Sigmoid colon (tissue), 7 donors: ENCODE data around the gene ZBTB7C. TPM values are rescaled to one million over a fixed set of nuclear protein-coding genes. Genes with fewer than 3 reads are reported as not detected.

Experiments
- DNase-seq: peaks from one replicate; pipeline ENCODE4 v3.0.0-alpha.2; 2019
- H3K27ac ChIP-seq, 4 donors: fragments of 200-600 bp; sonication (generic); one replicate each; pipeline ENCODE4 v1.5.1; 2016 to 2019; ENCODE audit warnings: mild to moderate bottlenecking in 1 of 4
- H3K27me3 ChIP-seq, 3 donors: fragments of 200-600 bp; sonication (generic); one replicate each; pipeline ENCODE4 v1.5.1; 2019; ENCODE audit warnings: mild to moderate bottlenecking in 1 of 3
- H3K36me3 ChIP-seq, 4 donors: fragments of 200-600 bp; sonication (generic); one replicate each; pipeline ENCODE4 v1.5.1; 2016 to 2019
- H3K4me1 ChIP-seq, 4 donors: fragments of 200-600 bp; sonication (generic); one replicate each; pipeline ENCODE4 v1.5.1; 2017 to 2019
- H3K4me3 ChIP-seq, 4 donors: fragments of 200-600 bp; sonication (generic); one replicate each; pipeline ENCODE4 v1.5.1; 2017 to 2019; ENCODE audit warnings: mild to moderate bottlenecking in 2 of 4, moderate library complexity in 1 of 4
- H3K9me3 ChIP-seq, 4 donors: fragments of 200-600 bp in 3 of 4; sonication (generic) in 3 of 4; one replicate each; pipeline versions ENCODE4 v1.5.1 to v1.6.1; 2013 to 2019
- EP300 ChIP-seq, 4 donors: sonication (generic); formaldehyde crosslinking; IDR thresholded peaks; one replicate each; pipeline ENCODE4 v1.6.1; 2017; ENCODE audit warnings: antibody characterized with exemption in 4 of 4
- POLR2A ChIP-seq, 2 donors: fragments of 450-650 bp; IDR thresholded peaks; one replicate each; pipeline ENCODE4 v1.6.1; 2016; ENCODE audit warnings: antibody characterized with exemption in 2 of 2, mild to moderate bottlenecking in 2 of 2, moderate library complexity in 2 of 2
- POLR2AphosphoS5 ChIP-seq, 4 donors: sonication (generic); formaldehyde crosslinking; IDR thresholded peaks; one replicate each; pipeline ENCODE4 v1.6.1; 2017; ENCODE audit warnings: antibody characterized with exemption in 4 of 4
- WGBS, 2 donors: extraction: QIAGEN DNeasy Blood & Tissue Kit; methylation state at CpG; one replicate each; pipeline ENCODE4 v1.1.7; 2013; 5-methylcytosine and 5-hydroxymethylcytosine counted together
- intact Hi-C: fragments of 100-400 bp; cut with DNase I; formaldehyde crosslinking; loops from one replicate; pipeline ENCODE4 v1.15.1; 2023
- polyA plus RNA-seq, 3 donors: library from polyadenylated mRNA; stranded (reverse); fragments of 200-250 nt; gene quantifications; one replicate each; pipeline ENCODE4 v1.2.3, GENCODE V29; 2013
- total RNA-seq, 4 donors: library from RNA; depleted of rRNA; stranded (reverse); fragments of >200 nt; gene quantifications; one replicate each; pipeline ENCODE4 v1.1.0, GENCODE V29; 2016
- TF ChIP-seq, protein P1 (sequence below), 4 experiments: fragments of 450-650 bp in 3 of 4; fragments of 200-600 bp in 1 of 4; IDR thresholded peaks; one replicate each; pipeline ENCODE4 v1.5.1; 2016 to 2019; ENCODE audit warnings: antibody characterized with exemption in 4 of 4, mild to moderate bottlenecking in 3 of 4, moderate library complexity in 2 of 4
- donor health status: healthy with polysubstance abuse.
- donor health status: Bipolar disorder and iron deficiency.
- donor health status: healthy.

ZBTB7C gene
- total and polyA plus RNA-seq, 7 donors: 0.41 to 18.6 (median 1.7) TPM

GRCh38 chr18:48053881-48054816, 355.0 kb downstream of the ZBTB7C start:
- H3K9me3 ChIP-seq: no peaks in the 10 kb centered on the region
- no peak for DNase-seq
- no peak overlapping the region for H3K4me3 ChIP-seq
- H3K36me3 ChIP-seq: no peaks in the 10 kb centered on the region
- H3K27ac ChIP-seq: no peak overlapping the region
- intact Hi-C loops: no loop called here
- H3K27me3 ChIP-seq: peaks cover 0 to 4% (median 0%) of the 10 kb centered on the region in 3 donors
- WGBS, 2 donors: 44 to 49% methylated on average over 24 of the region's 24 CpGs
- TF ChIP-seq, protein P1, sequence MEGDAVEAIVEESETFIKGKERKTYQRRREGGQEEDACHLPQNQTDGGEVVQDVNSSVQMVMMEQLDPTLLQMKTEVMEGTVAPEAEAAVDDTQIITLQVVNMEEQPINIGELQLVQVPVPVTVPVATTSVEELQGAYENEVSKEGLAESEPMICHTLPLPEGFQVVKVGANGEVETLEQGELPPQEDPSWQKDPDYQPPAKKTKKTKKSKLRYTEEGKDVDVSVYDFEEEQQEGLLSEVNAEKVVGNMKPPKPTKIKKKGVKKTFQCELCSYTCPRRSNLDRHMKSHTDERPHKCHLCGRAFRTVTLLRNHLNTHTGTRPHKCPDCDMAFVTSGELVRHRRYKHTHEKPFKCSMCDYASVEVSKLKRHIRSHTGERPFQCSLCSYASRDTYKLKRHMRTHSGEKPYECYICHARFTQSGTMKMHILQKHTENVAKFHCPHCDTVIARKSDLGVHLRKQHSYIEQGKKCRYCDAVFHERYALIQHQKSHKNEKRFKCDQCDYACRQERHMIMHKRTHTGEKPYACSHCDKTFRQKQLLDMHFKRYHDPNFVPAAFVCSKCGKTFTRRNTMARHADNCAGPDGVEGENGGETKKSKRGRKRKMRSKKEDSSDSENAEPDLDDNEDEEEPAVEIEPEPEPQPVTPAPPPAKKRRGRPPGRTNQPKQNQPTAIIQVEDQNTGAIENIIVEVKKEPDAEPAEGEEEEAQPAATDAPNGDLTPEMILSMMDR (IDR thresholded peaks at IDR 0.05): no peak
- no peak for TF ChIP-seq POLR2AphosphoS5 (IDR thresholded peaks at IDR 0.05)
- no peak for TF ChIP-seq POLR2A (IDR thresholded peaks at IDR 0.05)
- TF ChIP-seq EP300 (IDR thresholded peaks at IDR 0.05): no peak
- H3K4me1 ChIP-seq: no peaks in the 10 kb centered on the region

- no peak overlapping the region for H3K4me3 ChIP-seq
- TF ChIP-seq POLR2A (IDR thresholded peaks at IDR 0.05) (no peak), POLR2AphosphoS5 (IDR thresholded peaks at IDR 0.05) (no peak), EP300 (IDR thresholded peaks at IDR 0.05) (no peak)
- H3K27me3 ChIP-seq: peaks cover 0 to 4% (median 0%) of the 10 kb centered on the region in 3 donors
- H3K27ac ChIP-seq: no peak overlapping the region
- intact Hi-C loops: no loop called here
- no peaks in the 10 kb centered on the region for H3K4me1 ChIP-seq
- 73 to 78% methylated on average over 7 of the region's 7 CpGs for WGBS, 2 donors
- H3K36me3 ChIP-seq: no peaks in the 10 kb centered on the region
- DNase-seq: no peak
- H3K9me3 ChIP-seq: no peaks in the 10 kb centered on the region
These were observed 356.3 kb downstream of the ZBTB7C start for GRCh38 chr18:48052842-48053241.

DNA sequence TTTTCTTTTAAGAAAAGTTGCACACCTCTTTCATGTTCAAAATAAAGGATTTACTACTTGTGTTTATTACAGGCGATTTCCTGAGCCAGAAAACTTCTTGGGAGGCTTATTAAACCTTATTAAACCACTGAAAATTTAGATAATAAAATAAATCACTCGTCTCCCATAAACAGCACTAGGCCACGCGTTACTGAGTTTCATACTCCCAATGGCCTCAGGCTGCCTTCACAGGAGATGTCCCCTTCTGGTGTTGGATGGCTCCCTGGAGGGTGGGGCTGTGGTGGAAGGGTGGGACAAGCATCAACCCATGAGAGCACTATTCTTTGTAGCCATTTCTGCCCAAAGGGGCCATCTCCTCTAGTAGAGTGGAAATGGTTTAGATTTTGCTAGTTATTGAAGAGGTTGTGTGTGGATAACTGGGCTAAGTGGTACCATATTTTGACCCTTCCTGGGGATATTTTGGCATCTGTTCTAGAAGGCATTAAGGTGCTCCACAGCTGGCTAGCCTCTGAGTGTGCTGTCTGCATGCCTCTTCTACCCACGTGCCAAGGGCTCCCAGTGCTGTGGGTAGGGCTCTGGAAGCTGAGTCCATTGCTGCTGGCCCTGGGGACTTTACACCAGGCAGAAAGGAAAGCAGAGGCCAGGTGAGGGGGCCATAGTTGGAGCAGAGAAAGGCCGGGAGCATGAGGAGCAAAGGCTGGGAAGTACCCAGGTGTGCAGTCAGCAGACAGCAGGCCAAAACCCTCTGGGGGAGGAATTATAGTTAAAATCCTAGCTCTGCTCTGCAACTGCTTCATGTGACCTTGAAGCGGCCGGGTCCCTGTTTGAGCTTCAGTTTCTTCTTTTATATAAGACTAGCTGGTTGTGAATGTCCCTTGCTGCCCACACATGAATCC, 357.0 kb downstream of the ZBTB7C start:
- 85 to 88% methylated on average over 8 of the region's 8 CpGs for WGBS, 2 donors
- no peak for DNase-seq
- Histone ChIP-seq H3K36me3 (no peaks in the 10 kb centered on the region), H3K9me3 (no peaks in the 10 kb centered on the region), H3K27me3 (peaks cover 0 to 4% (median 0%) of the 10 kb centered on the region in 3 donors), H3K4me3 (no peak overlapping the region), H3K27ac (no peak overlapping the region), H3K4me1 (no peaks in the 10 kb centered on the region)
- intact Hi-C loops: no loop called here
- TF ChIP-seq EP300 (IDR thresholded peaks at IDR 0.05): no peak
- TF ChIP-seq, protein P1 (IDR thresholded peaks at IDR 0.05): no peak
- TF ChIP-seq POLR2A (IDR thresholded peaks at IDR 0.05): no peak
- TF ChIP-seq POLR2AphosphoS5 (IDR thresholded peaks at IDR 0.05): no peak

GRCh38 chr18:48050176-48050575, 359.0 kb downstream of the ZBTB7C start:
- TF ChIP-seq, protein P1 (IDR thresholded peaks at IDR 0.05): no peak
- TF ChIP-seq POLR2AphosphoS5 (IDR thresholded peaks at IDR 0.05) (no peak), POLR2A (IDR thresholded peaks at IDR 0.05) (no peak), EP300 (IDR thresholded peaks at IDR 0.05) (no peak)
- H3K4me3 ChIP-seq: no peak overlapping the region
- no peaks in the 10 kb centered on the region for H3K36me3 ChIP-seq
- intact Hi-C loops: no loop called here
- WGBS, 2 donors: 24 to 70% methylated on average over 7 of the region's 7 CpGs
- DNase-seq: no peak
- H3K9me3 ChIP-seq: no peaks in the 10 kb centered on the region
- H3K27ac ChIP-seq: no peak overlapping the region
- no peaks in the 10 kb centered on the region for H3K4me1 ChIP-seq
- H3K27me3 ChIP-seq: peaks cover 0 to 4% (median 0%) of the 10 kb centered on the region in 3 donors

GRCh38 chr18:48049757-48050156, 359.4 kb downstream of the ZBTB7C start:
- no peak for DNase-seq
- no peaks in the 10 kb centered on the region for H3K4me1 ChIP-seq
- peaks cover 0 to 1% (median 0%) of the 10 kb centered on the region in 3 donors for H3K27me3 ChIP-seq
- intact Hi-C loops: no loop called here
- H3K4me3 ChIP-seq: no peak overlapping the region
- H3K27ac ChIP-seq: no peak overlapping the region
- WGBS, 2 donors: 41 to 65% methylated on average over 5 of the region's 5 CpGs
- H3K9me3 ChIP-seq: no peaks in the 10 kb centered on the region
- TF ChIP-seq, protein P1 (IDR thresholded peaks at IDR 0.05): no peak
- TF ChIP-seq POLR2AphosphoS5 (IDR thresholded peaks at IDR 0.05): no peak
- no peak for TF ChIP-seq POLR2A (IDR thresholded peaks at IDR 0.05)
- TF ChIP-seq EP300 (IDR thresholded peaks at IDR 0.05): no peak
- no peaks in the 10 kb centered on the region for H3K36me3 ChIP-seq
